Measurements from ENCODE around the gene GPR39.

DNA sequence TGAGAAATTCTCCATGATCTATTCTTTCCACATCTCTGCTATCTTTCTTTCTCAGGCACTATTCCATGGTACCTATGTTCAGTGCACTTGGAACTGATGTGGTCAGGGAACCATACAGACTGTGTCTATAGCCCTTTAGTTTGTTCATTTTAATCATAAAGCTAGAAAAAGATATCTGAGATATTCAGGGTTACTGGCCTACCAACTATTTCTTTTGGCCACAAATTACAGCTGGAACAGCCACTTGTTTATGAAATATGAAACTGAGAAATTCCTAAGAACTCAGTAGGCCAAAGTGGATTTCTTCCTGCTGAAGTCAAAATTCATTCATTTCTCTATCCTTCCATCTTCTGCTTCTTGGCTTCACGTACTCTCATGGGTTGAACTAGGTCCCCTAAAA, 276.2 kb downstream of the GPR39 start:
- TF ChIP-seq OSR1 (CRISPR knock-in tag; IDR thresholded peaks at IDR 0.05) (no peak), CREB5 (CRISPR knock-in tag; IDR thresholded peaks at IDR 0.05; ENCODE audit: low read depth) (no peak), RARB (CRISPR knock-in tag; IDR thresholded peaks at IDR 0.05) (no peak), GLIS3 (CRISPR knock-in tag; IDR thresholded peaks at IDR 0.05) (no peak), ZNF565 (CRISPR knock-in tag; conservative IDR thresholded peaks at IDR 0.05; ENCODE audit: low read depth) (no peak)
